ENCODE data around the gene F5.

The F5 gene

GRCh38 chr1:169475806-169476387, 110.4 kb downstream of the F5 start:
- DNase-seq (ENCODE audit: low spot score): no peak

- DNase-seq (ENCODE audit: low spot score): no peak
Measured at GRCh38 chr1:169474302-169474995, 111.8 kb downstream of the F5 start.

- no peak for DNase-seq (ENCODE audit: low spot score)
Measured at GRCh38 chr1:169473347-169473746, 112.9 kb downstream of the F5 start.

- DNase-seq (ENCODE audit: low spot score): no peak
Measured at GRCh38 chr1:169472738-169473137, 113.5 kb downstream of the F5 start.

DNA sequence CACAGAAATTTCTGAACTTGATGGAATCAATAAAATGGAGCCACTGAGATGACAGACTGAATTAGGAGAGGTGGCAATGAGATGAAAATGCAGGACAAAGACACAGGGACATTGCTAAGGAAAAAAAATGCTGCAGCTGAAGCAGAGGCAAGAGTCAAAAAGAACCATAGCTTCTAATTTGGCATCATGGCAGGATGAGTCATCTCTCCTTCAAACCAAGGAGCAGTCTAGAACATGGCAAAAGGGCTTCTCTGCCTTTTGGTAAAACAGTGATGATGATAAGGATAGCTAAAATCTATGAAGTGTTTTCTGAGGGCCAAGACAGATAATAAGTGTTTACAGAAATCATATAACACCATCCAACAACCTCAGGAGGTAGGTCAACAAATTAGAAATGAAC, 117.3 kb downstream of the F5 start:
- DNase-seq (ENCODE audit: low spot score): no peak

DNA sequence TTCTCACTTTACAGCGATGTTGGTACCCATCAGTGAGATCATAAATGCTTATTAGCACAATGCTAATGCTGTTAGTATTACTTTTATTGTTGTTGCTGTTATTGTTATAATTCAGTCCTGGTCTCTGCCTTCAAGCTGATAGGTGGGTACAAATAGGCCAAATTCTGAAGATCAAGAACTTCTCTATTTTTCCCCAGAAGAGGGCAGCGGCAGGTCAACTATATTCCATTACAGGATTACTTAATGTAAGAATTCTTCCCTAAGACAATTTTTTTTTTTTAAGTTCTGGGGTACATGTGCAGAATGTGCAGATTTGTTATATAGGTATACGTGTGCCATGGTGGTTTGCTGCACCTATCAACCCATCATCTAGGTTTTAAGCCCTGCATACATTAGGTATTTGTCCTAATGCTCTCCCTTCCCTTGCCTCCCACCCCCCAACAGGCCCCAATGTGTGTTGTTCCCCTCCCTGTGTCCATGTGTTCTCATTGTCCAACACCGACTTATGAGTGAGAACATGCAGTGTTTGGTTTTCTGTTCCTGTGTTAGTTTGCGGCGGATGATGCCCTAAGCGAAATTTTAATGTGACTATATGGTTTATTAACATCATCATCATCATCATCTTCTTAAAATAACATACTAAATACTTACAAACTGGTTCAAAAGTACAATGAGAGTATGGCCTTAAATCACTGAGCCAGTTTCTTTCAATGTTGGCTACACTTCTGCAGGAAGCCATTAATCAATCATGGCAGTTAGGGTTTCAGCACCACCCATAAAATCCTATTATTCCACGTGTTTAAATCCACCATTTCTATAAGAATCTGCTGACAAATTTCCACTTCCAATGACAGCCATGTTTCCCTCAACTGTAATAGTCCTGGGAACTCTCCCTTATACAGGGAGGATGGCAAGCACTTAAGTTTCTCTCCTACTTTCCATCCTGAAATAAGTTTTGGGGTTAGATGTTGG, 119.7 kb downstream of the F5 start:
- DNase-seq (ENCODE audit: low spot score): no peak

DNA sequence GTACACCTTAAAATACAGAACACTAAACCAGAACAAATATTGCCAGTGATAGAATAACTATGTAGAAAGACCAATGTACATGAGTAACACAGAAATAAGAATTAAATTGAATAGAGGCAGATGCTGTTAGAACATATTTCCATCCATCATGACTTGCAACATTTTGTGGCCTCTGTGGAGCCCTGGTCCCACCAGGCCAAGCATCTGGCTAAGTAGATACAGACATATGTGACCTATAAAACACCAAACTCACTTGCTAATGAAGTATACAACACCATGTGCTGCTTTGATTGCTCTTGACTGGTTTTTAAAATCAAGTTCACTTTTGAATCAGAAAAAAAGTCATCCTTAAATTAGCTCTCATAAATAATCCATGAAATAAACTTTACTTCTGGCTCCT, 121.0 kb downstream of the F5 start:
- no peak for DNase-seq (ENCODE audit: low spot score)

Data from left forelimb (tissue), 1 donor.